Fibroblast of lung (primary cell): ENCODE measurements around the gene MCOLN2. TPM values are rescaled to one million over a fixed set of nuclear protein-coding genes. Genes with fewer than 3 reads are reported as not detected.
A peak's percentile ranks its signal among the peaks of the same experiment; 100 is the strongest.

Experiments
- DNase-seq, 2 donors: peaks; one replicate each; pipeline versions ENCODE4 v3.0.0 to v3.0.0-alpha.2; 2010; ENCODE audit warnings: low read depth in 2 of 2
- H2AFZ ChIP-seq: 2 replicates; pipeline ENCODE4 v1.5.1; 2012; ENCODE audit warnings: low read length, control low read depth, inconsistent platforms
- H3K27ac ChIP-seq: 2 replicates; pipeline ENCODE4 v1.5.1; 2011; ENCODE audit warnings: low read length, control low read depth; ENCODE audit not compliant: insufficient read depth
- H3K27me3 ChIP-seq: 2 replicates; pipeline ENCODE4 v1.5.1; 2011; ENCODE audit warnings: mild to moderate bottlenecking, low read length; ENCODE audit not compliant: control insufficient read depth, insufficient read depth
- H3K36me3 ChIP-seq: 2 replicates; pipeline ENCODE4 v1.5.1; 2011; ENCODE audit warnings: low read length; ENCODE audit not compliant: control insufficient read depth, insufficient read depth
- H3K4me1 ChIP-seq: 2 replicates; pipeline ENCODE4 v1.5.1; 2011; ENCODE audit warnings: low read length; ENCODE audit not compliant: control insufficient read depth, insufficient read depth; ENCODE audit errors: extremely low read depth
- H3K4me2 ChIP-seq: 2 replicates; pipeline ENCODE4 v1.5.1; 2011; ENCODE audit warnings: low read length, control low read depth; ENCODE audit not compliant: insufficient read depth; ENCODE audit errors: extremely low read depth
- H3K4me3 ChIP-seq, 4 experiments: fragments of 200-600 bp in 1 of 4; sonication (generic) in 1 of 4; replicated peaks in 1 of 4; 2 replicates each; pipeline ENCODE4 v1.5.1; 2011 to 2016; ENCODE audit warnings: low read length in 4 of 4, low read depth in 3 of 4, mild to moderate bottlenecking in 3 of 4, control low read depth in 2 of 4, inconsistent platforms in 1 of 4, mixed read lengths in 1 of 4; ENCODE audit not compliant: insufficient read depth in 1 of 4; ENCODE audit errors: control extremely low read depth in 1 of 4
- H3K79me2 ChIP-seq: 2 replicates; pipeline ENCODE4 v1.5.1; 2012; ENCODE audit warnings: mild to moderate bottlenecking, low read length, inconsistent platforms; ENCODE audit not compliant: control insufficient read depth, insufficient read depth
- H3K9ac ChIP-seq: 2 replicates; pipeline ENCODE4 v1.5.1; 2011; ENCODE audit warnings: mild to moderate bottlenecking, low read length, control low read depth; ENCODE audit not compliant: insufficient read depth
- H3K9me3 ChIP-seq: 2 replicates; pipeline ENCODE4 v1.5.1; 2012; ENCODE audit warnings: low read depth, low read length; ENCODE audit not compliant: control insufficient read depth, insufficient read depth
- H4K20me1 ChIP-seq: 2 replicates; pipeline ENCODE4 v1.5.1; 2011; ENCODE audit warnings: low read length; ENCODE audit not compliant: control insufficient read depth, insufficient read depth; ENCODE audit errors: extremely low read depth
- EZH2 ChIP-seq: IDR thresholded peaks from 2 replicates; pipeline ENCODE4 v1.5.1; 2012; ENCODE audit warnings: low read length, control low read depth, mild to moderate bottlenecking; ENCODE audit errors: missing control alignments
- polyA plus RNA-seq, 2 donors: library from polyadenylated mRNA; depleted of rRNA in 1 of 2; stranded (reverse) in 1 of 2; unstranded in 1 of 2; fragments of >200 nt; gene quantifications; 2 replicates each; pipeline ENCODE4 v1.2.1, GENCODE V29; 2011 to 2012; ENCODE audit warnings: missing spikeins in 1 of 2
- total RNA-seq: library from RNA; depleted of rRNA; stranded (reverse); fragments of >200 nt; gene quantifications from 2 replicates; pipeline ENCODE4 v1.2.1, GENCODE V29; 2014
- TF ChIP-seq, protein P1 (sequence below), 2 donors: IDR thresholded peaks in 1 of 2; conservative IDR thresholded peaks in 1 of 2; 1 replicate in 1 of 2; 2 replicates in 1 of 2; pipeline ENCODE4 v1.5.1; 2011 to 2012; ENCODE audit warnings: low read length in 2 of 2, control low read depth in 1 of 2, inconsistent platforms in 1 of 2, low read depth in 1 of 2, mild to moderate bottlenecking in 1 of 2

The MCOLN2 gene
- total and polyA plus RNA-seq, 2 donors (not counting 1 experiment from before 2014, with no cell fraction given): 0.44 to 1.5 TPM

DNA sequence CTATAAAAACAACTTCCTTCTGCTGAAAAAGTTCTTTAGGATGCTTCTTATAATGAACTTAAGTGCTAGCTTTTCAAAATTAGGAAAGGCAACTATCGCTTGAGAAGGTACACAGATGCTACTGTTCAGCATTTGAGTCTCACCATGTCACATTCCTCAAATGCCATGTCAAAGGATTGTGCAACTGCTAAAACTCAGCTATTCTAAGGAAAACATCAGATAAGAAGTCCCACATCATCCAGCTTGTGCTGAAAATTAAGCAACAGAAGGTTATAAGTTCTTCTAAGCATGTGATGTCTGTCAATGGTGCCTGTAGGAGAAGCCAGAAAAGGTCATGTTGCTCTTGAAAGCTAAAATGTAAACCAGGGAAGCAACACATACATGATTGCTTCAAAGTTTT is 36.5 kb downstream of the MCOLN2 start:
- Histone ChIP-seq H3K4me1 (peaks cover 5% of the 10 kb centered on the region), H3K4me2 (no peak overlapping the region), H3K9me3 (no peaks in the 10 kb centered on the region), H3K9ac (no peak overlapping the region), H3K36me3 (no peaks in the 10 kb centered on the region), H3K27me3 (no peaks in the 10 kb centered on the region), H3K79me2 (no peaks in the 10 kb centered on the region), H3K27ac (peak overlapping the region; percentile 7), H3K4me3 (no peak overlapping the region), H2AFZ (no peak overlapping the region), H4K20me1 (no peaks in the 10 kb centered on the region)
- TF ChIP-seq EZH2: no peak
- TF ChIP-seq, protein P1, sequence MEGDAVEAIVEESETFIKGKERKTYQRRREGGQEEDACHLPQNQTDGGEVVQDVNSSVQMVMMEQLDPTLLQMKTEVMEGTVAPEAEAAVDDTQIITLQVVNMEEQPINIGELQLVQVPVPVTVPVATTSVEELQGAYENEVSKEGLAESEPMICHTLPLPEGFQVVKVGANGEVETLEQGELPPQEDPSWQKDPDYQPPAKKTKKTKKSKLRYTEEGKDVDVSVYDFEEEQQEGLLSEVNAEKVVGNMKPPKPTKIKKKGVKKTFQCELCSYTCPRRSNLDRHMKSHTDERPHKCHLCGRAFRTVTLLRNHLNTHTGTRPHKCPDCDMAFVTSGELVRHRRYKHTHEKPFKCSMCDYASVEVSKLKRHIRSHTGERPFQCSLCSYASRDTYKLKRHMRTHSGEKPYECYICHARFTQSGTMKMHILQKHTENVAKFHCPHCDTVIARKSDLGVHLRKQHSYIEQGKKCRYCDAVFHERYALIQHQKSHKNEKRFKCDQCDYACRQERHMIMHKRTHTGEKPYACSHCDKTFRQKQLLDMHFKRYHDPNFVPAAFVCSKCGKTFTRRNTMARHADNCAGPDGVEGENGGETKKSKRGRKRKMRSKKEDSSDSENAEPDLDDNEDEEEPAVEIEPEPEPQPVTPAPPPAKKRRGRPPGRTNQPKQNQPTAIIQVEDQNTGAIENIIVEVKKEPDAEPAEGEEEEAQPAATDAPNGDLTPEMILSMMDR (conservative IDR thresholded peaks at IDR 0.05 in 1 of 2, IDR thresholded peaks at IDR 0.05 in 1 of 2; ENCODE audit: low read depth in 1 of 2, low read length in 2 of 2): no peak
- peak; percentile 77 to 89 for DNase-seq

GRCh38 chr1:84959294-84959693 is 37.6 kb downstream of the MCOLN2 start:
- no peak overlapping the region for H3K27ac ChIP-seq
- no peak overlapping the region for H3K4me3 ChIP-seq
- H3K36me3 ChIP-seq: no peaks in the 10 kb centered on the region
- no peak overlapping the region for H3K4me2 ChIP-seq
- H2AFZ ChIP-seq: no peak overlapping the region
- no peaks in the 10 kb centered on the region for H4K20me1 ChIP-seq
- no peaks in the 10 kb centered on the region for H3K9me3 ChIP-seq
- no peaks in the 10 kb centered on the region for H3K27me3 ChIP-seq
- peaks cover 5% of the 10 kb centered on the region for H3K4me1 ChIP-seq
- no peaks in the 10 kb centered on the region for H3K79me2 ChIP-seq
- no peak for DNase-seq
- H3K9ac ChIP-seq: no peak overlapping the region
- TF ChIP-seq, protein P1 (conservative IDR thresholded peaks at IDR 0.05 in 1 of 2, IDR thresholded peaks at IDR 0.05 in 1 of 2; ENCODE audit: low read depth in 1 of 2, low read length in 2 of 2): no peak
- TF ChIP-seq EZH2: no peak

GRCh38 chr1:84957966-84958365 is 38.9 kb downstream of the MCOLN2 start:
- no peak for DNase-seq
- peaks cover 5% of the 10 kb centered on the region for H3K4me1 ChIP-seq
- TF ChIP-seq, protein P1 (conservative IDR thresholded peaks at IDR 0.05 in 1 of 2, IDR thresholded peaks at IDR 0.05 in 1 of 2; ENCODE audit: low read depth in 1 of 2, low read length in 2 of 2): no peak
- no peak for TF ChIP-seq EZH2
- no peak overlapping the region for H3K4me3 ChIP-seq
- no peaks in the 10 kb centered on the region for H3K79me2 ChIP-seq
- H3K27me3 ChIP-seq: no peaks in the 10 kb centered on the region
- no peak overlapping the region for H3K9ac ChIP-seq
- no peak overlapping the region for H2AFZ ChIP-seq
- no peaks in the 10 kb centered on the region for H3K9me3 ChIP-seq
- H3K4me2 ChIP-seq: no peak overlapping the region
- no peaks in the 10 kb centered on the region for H4K20me1 ChIP-seq
- no peaks in the 10 kb centered on the region for H3K36me3 ChIP-seq
- H3K27ac ChIP-seq: no peak overlapping the region
